Astrocyte (in vitro differentiated cells and primary cell): ENCODE measurements around the gene DNHD1.

Experiments used
- CTCF ChIP-seq: IDR thresholded peaks from 2 replicates; pipeline ENCODE4 v1.5.1; 2011; ENCODE audit warnings: low read depth, mild to moderate bottlenecking, inconsistent platforms, low read length, moderate library complexity; ENCODE audit not compliant: insufficient read depth
- EZH2 ChIP-seq: IDR thresholded peaks from 2 replicates; pipeline ENCODE4 v1.6.1; 2012; ENCODE audit warnings: mild to moderate bottlenecking, low read length, inconsistent platforms; ENCODE audit not compliant: insufficient read depth

GRCh38 chr11:6488342-6488741 is 8.7 kb upstream of the DNHD1 start:
- TF ChIP-seq CTCF = no peak
- no peak for TF ChIP-seq EZH2
